ENCODE measurements around the gene SEC14L5. TPM values are rescaled to one million over a fixed set of nuclear protein-coding genes. Genes with fewer than 3 reads are reported as not detected.

SEC14L5 gene
- total RNA-seq, 1 experiment from 2014 or later: 0.27 TPM

- POLR2A ChIA-PET: no interaction called here
- no peaks in the 10 kb centered on the region for H3K9me2 ChIP-seq (ENCODE audit: insufficient read depth)
- CTCF ChIA-PET: no interaction called here
- no peak overlapping the region for H3K4me3 ChIP-seq (replicated peaks in 1 of 2; ENCODE audit: low read depth in 1 of 2, low read length in 2 of 2)
- no peaks in the 10 kb centered on the region for H4K20me1 ChIP-seq (ENCODE audit: insufficient read depth)
- peaks cover 27 to 38% of the 10 kb centered on the region in 2 experiments for H3K4me1 ChIP-seq (ENCODE audit: control insufficient read depth in 1 of 2, insufficient read depth in 2 of 2, low read length in 2 of 2)
- no peaks in the 10 kb centered on the region for H3K36me3 ChIP-seq (ENCODE audit: control insufficient read depth in 1 of 2, insufficient read depth in 2 of 2, low read length in 2 of 2)
- TF ChIP-seq EZH2phosphoT487 (IDR thresholded peaks at IDR 0.05; ENCODE audit: borderline replicate concordance): no peak
- no peak for TF ChIP-seq JUND (IDR thresholded peaks at IDR 0.05)
- no peak for TF ChIP-seq EGR1 (IDR thresholded peaks at IDR 0.05; ENCODE audit: low read depth)
- TF ChIP-seq CTCF (IDR thresholded peaks at IDR 0.05 in 2 of 3, conservative IDR thresholded peaks at IDR 0.05 in 1 of 3; ENCODE audit: borderline replicate concordance in 1 of 3, insufficient read depth in 1 of 3, low read depth in 2 of 3, low read length in 2 of 3): no peak
- H3K9ac ChIP-seq (ENCODE audit: low read length): no peak overlapping the region
- intact Hi-C loops (cut with micrococcal nuclease): loop anchor here (5.0 kb wide), 1 partner anchor 182 kb away; the partner anchor contains the start of gene ZNF500
- BruUV-seq (replicated peaks): no TSS peak
- H3K27ac ChIP-seq (ENCODE audit: low read depth, low read length): no peak overlapping the region
- no peaks in the 10 kb centered on the region for H3K27me3 ChIP-seq (ENCODE audit: insufficient read depth, low read length)
- ATAC-seq: no peak
- H3K79me2 ChIP-seq (ENCODE audit: insufficient read depth, low read length): no peaks in the 10 kb centered on the region
- H3K4me2 ChIP-seq (ENCODE audit: low read length): no peak overlapping the region
- RAD21 ChIA-PET (ENCODE audit: low non-redundant PET in 1 of 2, low total read pairs in 2 of 2, uncharacterized antibody in 2 of 2, unreplicated experiment in 2 of 2): no interaction called here
- DNase-seq (ENCODE audit: low read depth, low spot score): no peak
- no peak overlapping the region for H2AFZ ChIP-seq (ENCODE audit: low read depth, low read length, poor library complexity, severe bottlenecking)
- H3K9me3 ChIP-seq (ENCODE audit: control insufficient read depth in 1 of 2, insufficient read depth in 1 of 2, low read depth in 1 of 2, low read length in 2 of 2): no peaks in the 10 kb centered on the region
Observed at GRCh38 chr16:4948903-4949766, 9.0 kb upstream of the SEC14L5 start.

- intact Hi-C loops (cut with micrococcal nuclease): loop anchor here (5.0 to 10.0 kb wide), 2 partner anchors 183 to 545 kb away; partner anchors contain the start of gene ZNF500
- no peak overlapping the region for H2AFZ ChIP-seq (ENCODE audit: low read depth, low read length, poor library complexity, severe bottlenecking)
- H3K4me2 ChIP-seq (ENCODE audit: low read length): no peak overlapping the region
- no peak overlapping the region for H3K4me3 ChIP-seq (replicated peaks in 1 of 2; ENCODE audit: low read depth in 1 of 2, low read length in 2 of 2)
- peaks cover 21 to 29% of the 10 kb centered on the region in 2 experiments for H3K4me1 ChIP-seq (ENCODE audit: control insufficient read depth in 1 of 2, insufficient read depth in 2 of 2, low read length in 2 of 2)
- ATAC-seq (no peak), DNase-seq (ENCODE audit: low read depth, low spot score) (no peak)
- H3K36me3 ChIP-seq (ENCODE audit: control insufficient read depth in 1 of 2, insufficient read depth in 2 of 2, low read length in 2 of 2): no peaks in the 10 kb centered on the region
- H3K9ac ChIP-seq (ENCODE audit: low read length): no peak overlapping the region
- RAD21 ChIA-PET (ENCODE audit: low non-redundant PET in 1 of 2, low total read pairs in 2 of 2, uncharacterized antibody in 2 of 2, unreplicated experiment in 2 of 2): no interaction called here
- POLR2A ChIA-PET: interaction anchor here (0.7 kb wide), 1 partner anchor 156 kb away, joined by 4 read pairs; no protein-coding TSS in a partner anchor
- no peaks in the 10 kb centered on the region for H3K9me3 ChIP-seq (ENCODE audit: control insufficient read depth in 1 of 2, insufficient read depth in 1 of 2, low read depth in 1 of 2, low read length in 2 of 2)
- H3K27me3 ChIP-seq (ENCODE audit: insufficient read depth, low read length): no peaks in the 10 kb centered on the region
- CTCF ChIA-PET: no interaction called here
- H3K27ac ChIP-seq (ENCODE audit: low read depth, low read length): no peak overlapping the region
- H3K9me2 ChIP-seq (ENCODE audit: insufficient read depth): no peaks in the 10 kb centered on the region
- BruUV-seq (replicated peaks): no TSS peak
- no peaks in the 10 kb centered on the region for H4K20me1 ChIP-seq (ENCODE audit: insufficient read depth)
- no peaks in the 10 kb centered on the region for H3K79me2 ChIP-seq (ENCODE audit: insufficient read depth, low read length)
- TF ChIP-seq YY1 (IDR thresholded peaks at IDR 0.05; ENCODE audit: extremely low read depth, insufficient replicate concordance, low read depth, low read length) (no peak), SP1 (IDR thresholded peaks at IDR 0.05; ENCODE audit: low read depth) (no peak), SRF (IDR thresholded peaks at IDR 0.05; ENCODE audit: low read depth) (no peak), ELF1 (IDR thresholded peaks at IDR 0.05; ENCODE audit: borderline replicate concordance, low read depth) (no peak), EZH2 (IDR thresholded peaks at IDR 0.05) (no peak), ZNF274 (IDR thresholded peaks at IDR 0.05; ENCODE audit: low read depth, low read length) (no peak), CBX3 (IDR thresholded peaks at IDR 0.05; ENCODE audit: low read depth) (no peak), REST (IDR thresholded peaks at IDR 0.05; ENCODE audit: low read depth) (no peak), RAD21 (IDR thresholded peaks at IDR 0.05; ENCODE audit: low read depth) (no peak), JUND (IDR thresholded peaks at IDR 0.05) (no peak), EGR1 (IDR thresholded peaks at IDR 0.05; ENCODE audit: low read depth) (no peak), MAX (IDR thresholded peaks at IDR 0.05) (no peak)
Observed at GRCh38 chr16:4949986-4950385, 8.1 kb upstream of the SEC14L5 start.
